Measurements from ENCODE around the gene PIK3C2G. TPM values are rescaled to one million over a fixed set of nuclear protein-coding genes. Genes with fewer than 3 reads are reported as not detected.

PIK3C2G gene
- total RNA-seq, 1 experiment from 2014 or later: not detected

DNA sequence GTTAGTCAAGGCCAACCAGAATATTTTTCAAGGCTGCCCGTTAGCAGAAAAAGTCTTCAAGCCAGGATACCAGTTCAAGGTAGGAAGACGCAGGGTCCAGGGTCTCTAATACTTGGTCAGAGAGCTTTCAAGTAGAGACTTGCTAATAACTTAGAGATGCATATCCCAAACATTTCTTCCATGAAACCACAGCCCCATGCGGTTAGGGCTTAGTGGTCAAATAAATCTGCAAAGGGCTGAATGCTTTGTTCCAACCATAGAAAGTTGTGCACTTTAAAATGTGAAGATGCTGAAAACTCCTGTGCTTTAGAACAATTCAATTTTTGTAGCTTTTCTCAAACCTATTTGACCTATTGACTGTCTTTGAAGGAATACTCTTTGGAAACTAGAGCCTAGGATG, 208.9 kb downstream of the PIK3C2G start:
- H2AK5ac ChIP-seq (ENCODE audit: insufficient read length, low read length): no peak overlapping the region
- H4K8ac ChIP-seq (replicated peaks; ENCODE audit: insufficient read length, low read depth, low read length): no peak overlapping the region
- no peaks in the 10 kb centered on the region for H3K4me1 Mint-ChIP-seq
- H2BK20ac ChIP-seq (ENCODE audit: low read depth, low read length, poor library complexity, severe bottlenecking): no peak overlapping the region
- H3K9me3 ChIP-seq (ENCODE audit: control insufficient read depth, low read depth, low read length): no peaks in the 10 kb centered on the region
- H2BK12ac ChIP-seq (ENCODE audit: insufficient read length, low read depth, low read length): no peak overlapping the region
- no peaks in the 10 kb centered on the region for H3K36me3 Mint-ChIP-seq (ENCODE audit: insufficient read depth in 1 of 3, low read depth in 3 of 3)
- whole genome bisulfite sequencing (ENCODE audit: extremely low coverage, insufficient read length, low lambda C conversion rate): no CpG with 5 or more reads among the region's 3 CpGs
- no peak overlapping the region for H3K18ac ChIP-seq (ENCODE audit: insufficient read length, low read depth, low read length)
- H3K14ac ChIP-seq (ENCODE audit: insufficient read depth, low read length): no peak overlapping the region
- H3K27me3 Mint-ChIP-seq (ENCODE audit: low read depth): peaks cover 7% of the 10 kb centered on the region
- no peaks in the 10 kb centered on the region for H4K20me1 ChIP-seq (ENCODE audit: control insufficient read depth, insufficient read depth, insufficient read length)
- no peak overlapping the region for H3K4me2 ChIP-seq (ENCODE audit: insufficient read depth, insufficient read length, low read length)
- H3K4me3 Mint-ChIP-seq: no peak overlapping the region
- H3K79me2 ChIP-seq (ENCODE audit: insufficient read depth, low read length): no peaks in the 10 kb centered on the region
- no peak overlapping the region for H4K5ac ChIP-seq (ENCODE audit: insufficient read length, low read depth, low read length)
- H2BK15ac ChIP-seq (ENCODE audit: low read depth, low read length): no peak overlapping the region
- H3K23ac ChIP-seq (ENCODE audit: insufficient read length, low read depth, low read length): no peak overlapping the region
- no peak overlapping the region for H2BK120ac ChIP-seq (ENCODE audit: low read depth, low read length, poor library complexity, severe bottlenecking)
- H3K23me2 ChIP-seq (ENCODE audit: insufficient read length, low read depth, low read length, poor library complexity, severe bottlenecking): no peaks in the 10 kb centered on the region
- H3K27ac ChIP-seq (ENCODE audit: insufficient read length, low read depth, low read length): no peak overlapping the region
- H2BK5ac ChIP-seq (ENCODE audit: insufficient read length, low read length): no peak overlapping the region
- H3K79me1 ChIP-seq (ENCODE audit: insufficient read depth, low read depth, low read length, poor library complexity, severe bottlenecking): no peaks in the 10 kb centered on the region
- H3K9me3 Mint-ChIP-seq: no peaks in the 10 kb centered on the region
- TF ChIP-seq CTCF (conservative IDR thresholded peaks at IDR 0.05): no peak
- no peak overlapping the region for H3K9ac ChIP-seq (ENCODE audit: extremely low read depth, insufficient read length, low read length)
- H3K56ac ChIP-seq (ENCODE audit: insufficient read length, low read depth, low read length): no peak overlapping the region
- no peaks in the 10 kb centered on the region for H3K4me1 ChIP-seq (ENCODE audit: insufficient read depth, low read length)
- no peaks in the 10 kb centered on the region for H3K27me3 ChIP-seq (ENCODE audit: insufficient read depth, low read length)
- H2AFZ ChIP-seq (ENCODE audit: low read length): no peak overlapping the region
- no peak overlapping the region for H3T11ph ChIP-seq (ENCODE audit: low read length)
- H3K4ac ChIP-seq (ENCODE audit: low read depth, low read length): no peak overlapping the region
- DNase-seq: no peak
- no peak overlapping the region for H3K27ac Mint-ChIP-seq
- H4K91ac ChIP-seq (ENCODE audit: insufficient read length, low read depth, low read length): no peak overlapping the region
